Activated CD4-positive, CD25-positive, alpha-beta regulatory T cell (primary cell): Measurements from ENCODE around the gene GTF2H3.

Experiments used
- DNase-seq, 4 experiments: peaks; one replicate each; lab custom pipeline; 2025; lab: John Stamatoyannopoulos, UW

Gene GTF2H3

DNA sequence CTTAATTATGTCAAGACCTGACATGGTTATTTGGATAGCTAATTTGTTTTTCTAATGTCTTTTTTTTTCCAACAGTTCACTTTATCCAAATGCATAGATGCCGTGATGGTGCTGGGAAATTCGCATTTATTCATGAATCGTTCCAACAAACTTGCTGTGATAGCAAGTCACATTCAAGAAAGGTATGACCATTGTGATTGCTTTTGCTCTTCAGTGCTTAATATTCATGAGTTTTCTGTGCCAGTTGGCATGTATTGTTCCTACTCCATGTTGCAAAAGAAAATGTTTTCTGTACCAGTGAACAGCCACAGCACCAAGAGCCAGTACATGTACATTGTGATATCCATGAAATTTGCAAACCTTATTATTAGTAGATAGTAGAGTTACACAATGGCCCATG lies 11.8 kb downstream of the GTF2H3 start:
- no peak for DNase-seq

DNA sequence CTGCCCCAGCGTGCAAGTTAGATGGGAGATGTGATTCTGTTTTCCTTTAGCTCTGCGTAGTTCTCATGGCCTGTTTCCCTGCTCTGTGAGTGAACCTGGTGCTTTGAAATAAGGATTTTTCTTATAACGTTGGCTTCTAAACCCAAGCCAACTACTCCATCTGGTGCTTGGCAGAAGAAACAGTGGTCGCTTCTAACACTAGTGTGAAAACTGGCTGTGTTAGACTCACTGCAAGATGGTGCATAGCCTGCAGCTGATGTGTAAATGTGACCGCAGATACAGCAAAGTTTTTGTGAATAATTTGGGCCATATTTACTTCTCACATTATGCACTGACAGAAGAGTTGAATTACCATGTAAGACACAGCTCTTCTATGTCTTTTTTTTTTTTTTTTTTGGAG lies 12.2 kb downstream of the GTF2H3 start:
- DNase-seq, result no peak

DNA sequence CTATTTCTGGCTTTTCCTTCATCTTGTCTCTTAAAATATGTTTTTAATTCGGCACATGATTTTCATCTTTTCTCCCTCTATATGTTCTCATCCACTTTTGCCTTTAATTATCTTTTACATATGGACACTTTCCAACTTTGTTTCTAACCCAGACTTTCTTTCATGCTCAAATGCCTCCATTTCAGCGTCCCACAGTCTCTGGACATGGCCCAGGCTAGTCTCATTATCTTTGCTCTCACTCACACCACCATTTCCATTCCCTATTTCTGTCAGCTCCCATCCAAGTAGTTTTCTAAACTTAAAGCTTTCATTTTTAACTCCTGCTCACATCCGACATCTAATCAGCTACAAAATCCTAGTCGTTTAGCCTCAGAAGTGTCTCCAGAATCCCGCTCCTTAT lies 14.8 kb downstream of the GTF2H3 start:
- no peak for DNase-seq

DNA sequence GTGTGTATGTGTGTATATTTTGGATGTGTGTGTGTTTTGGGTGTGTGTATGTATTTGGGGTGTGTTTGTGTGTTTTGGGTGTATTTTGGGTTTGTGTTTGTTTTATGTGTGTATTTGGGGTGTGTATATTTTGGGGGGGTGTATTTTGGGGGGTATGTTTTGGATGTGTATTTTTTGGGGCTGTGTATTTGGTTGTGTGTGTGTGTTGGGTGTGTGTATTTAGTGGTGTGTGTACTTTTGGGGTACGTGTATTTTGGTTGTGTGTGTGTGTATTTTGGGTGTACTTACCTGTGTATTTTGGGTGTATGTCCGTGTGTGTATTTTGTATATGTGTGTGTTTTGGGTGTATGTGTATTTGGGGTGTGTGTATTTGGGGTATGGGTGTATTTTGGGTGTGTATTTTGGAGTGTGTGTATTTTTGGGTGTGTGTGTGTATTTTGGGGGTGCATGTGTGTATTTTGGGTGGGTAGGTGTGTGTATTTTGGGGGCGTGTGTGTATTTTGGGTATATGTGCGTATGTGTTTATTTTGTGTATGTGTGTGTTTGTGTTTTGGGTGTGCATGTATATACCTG lies 20.6 kb downstream of the GTF2H3 start:
- no peak for DNase-seq

DNA sequence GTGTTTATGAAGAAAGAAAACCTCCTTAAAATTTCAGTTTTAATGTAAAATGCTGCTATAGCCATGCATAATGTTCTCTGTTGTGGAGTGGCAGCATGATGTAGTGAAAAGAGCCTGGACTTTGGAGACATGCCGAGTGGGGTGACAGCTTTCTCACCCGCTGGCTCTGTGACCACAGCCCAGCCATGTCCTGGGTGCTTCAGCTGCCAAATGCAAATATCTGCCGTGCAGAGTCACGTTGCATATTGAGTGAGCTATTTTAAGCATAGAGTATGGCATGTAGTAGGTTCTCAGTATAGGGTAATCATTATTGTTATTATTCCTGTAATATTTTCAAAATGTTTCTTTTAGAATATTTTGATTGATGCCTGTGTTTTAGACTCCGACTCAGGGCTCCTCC lies 21.8 kb downstream of the GTF2H3 start:
- no peak for DNase-seq

DNA sequence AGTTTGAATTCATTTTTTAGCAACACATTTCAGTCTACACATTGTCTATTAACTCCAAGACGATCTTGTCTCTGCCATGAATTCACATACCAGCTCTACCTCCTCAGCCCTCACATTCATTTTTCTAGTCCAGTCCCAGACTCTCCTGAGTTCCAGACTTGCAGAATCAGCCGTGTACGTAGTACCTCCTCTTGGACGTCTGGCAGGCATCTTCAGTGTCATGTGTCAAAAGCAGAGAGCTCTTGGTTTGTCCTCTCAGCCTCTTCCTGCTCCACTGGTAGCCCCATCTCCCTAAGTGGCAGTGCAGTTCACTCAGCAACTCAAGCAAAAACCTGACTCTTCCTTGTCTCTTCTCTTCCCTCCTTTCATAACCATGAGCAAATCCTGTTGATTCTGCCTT lies 22.8 kb downstream of the GTF2H3 start:
- DNase-seq, result no peak

DNA sequence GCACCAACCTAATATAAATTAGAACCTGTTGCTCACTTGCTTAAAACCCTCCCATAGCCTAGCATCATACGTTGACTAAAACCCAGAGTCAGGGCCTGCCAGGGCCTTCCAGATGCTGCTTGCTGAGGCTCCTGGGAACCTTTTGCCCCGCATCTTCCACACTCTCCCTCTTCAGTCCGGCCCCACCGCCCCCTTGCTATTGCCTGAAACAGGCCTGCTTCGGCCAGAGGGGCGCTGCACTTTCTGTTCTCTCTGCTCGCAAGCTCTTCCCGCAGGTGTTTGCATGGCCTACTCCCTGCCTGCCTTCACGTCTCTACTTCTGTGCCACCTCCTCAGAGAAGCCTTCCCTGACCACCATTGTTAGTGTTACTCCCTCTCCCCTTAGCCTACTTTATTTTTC lies 23.6 kb downstream of the GTF2H3 start:
- no peak for DNase-seq

DNA sequence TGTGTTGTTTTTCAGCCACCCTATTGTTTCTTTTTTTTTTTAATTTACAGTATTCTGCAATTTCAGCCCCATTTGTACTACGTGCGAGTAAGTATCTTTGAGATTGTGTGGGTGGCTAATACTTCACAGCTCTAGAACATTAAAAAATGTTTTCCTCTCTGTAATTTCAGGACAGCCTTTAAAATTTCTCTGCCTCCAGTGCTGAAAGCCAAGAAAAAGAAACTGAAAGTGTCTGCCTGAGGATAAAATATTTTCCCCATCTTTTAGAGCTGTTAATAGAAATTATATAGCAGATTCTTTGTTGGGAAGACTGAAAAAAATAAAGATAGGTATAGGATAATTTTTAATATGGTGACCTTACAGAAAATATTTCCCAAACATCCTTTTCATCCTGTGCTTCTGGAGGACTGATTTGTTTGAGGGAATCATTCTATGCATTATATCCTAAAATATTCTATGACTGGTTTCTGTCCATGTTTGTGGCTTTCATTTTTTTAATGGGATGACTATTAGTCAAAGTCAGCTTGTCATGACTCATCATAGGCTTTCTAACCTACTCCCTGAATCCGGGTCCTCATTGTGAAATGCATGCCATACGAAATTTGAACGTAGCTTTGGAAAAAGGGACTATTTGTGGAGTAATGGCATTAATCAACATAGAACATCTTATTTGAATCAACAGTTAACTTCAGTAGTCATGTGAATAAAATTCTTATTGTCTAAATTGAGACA lies 26.5 kb downstream of the GTF2H3 start:
- no peak for DNase-seq

DNA sequence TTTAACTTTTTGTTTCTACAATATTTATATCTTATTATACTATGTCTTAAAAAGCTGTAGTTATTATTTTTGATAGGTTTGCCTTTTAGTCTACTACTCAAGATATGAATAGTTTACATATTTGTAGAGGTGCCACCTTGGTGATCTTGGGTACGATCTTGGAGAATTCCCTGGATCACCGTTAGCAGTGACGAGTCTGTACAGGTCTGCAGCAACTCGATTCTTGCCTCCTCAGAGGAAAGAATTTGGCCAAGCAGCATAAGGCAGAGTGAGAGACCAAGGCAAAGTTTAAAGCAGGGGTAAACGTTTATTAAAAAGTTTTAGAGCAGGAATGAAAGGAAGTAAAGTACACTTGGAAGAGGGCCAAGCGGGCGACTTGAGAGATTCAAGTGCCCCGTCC lies 34.1 kb downstream of the GTF2H3 start:
- no peak for DNase-seq

DNA sequence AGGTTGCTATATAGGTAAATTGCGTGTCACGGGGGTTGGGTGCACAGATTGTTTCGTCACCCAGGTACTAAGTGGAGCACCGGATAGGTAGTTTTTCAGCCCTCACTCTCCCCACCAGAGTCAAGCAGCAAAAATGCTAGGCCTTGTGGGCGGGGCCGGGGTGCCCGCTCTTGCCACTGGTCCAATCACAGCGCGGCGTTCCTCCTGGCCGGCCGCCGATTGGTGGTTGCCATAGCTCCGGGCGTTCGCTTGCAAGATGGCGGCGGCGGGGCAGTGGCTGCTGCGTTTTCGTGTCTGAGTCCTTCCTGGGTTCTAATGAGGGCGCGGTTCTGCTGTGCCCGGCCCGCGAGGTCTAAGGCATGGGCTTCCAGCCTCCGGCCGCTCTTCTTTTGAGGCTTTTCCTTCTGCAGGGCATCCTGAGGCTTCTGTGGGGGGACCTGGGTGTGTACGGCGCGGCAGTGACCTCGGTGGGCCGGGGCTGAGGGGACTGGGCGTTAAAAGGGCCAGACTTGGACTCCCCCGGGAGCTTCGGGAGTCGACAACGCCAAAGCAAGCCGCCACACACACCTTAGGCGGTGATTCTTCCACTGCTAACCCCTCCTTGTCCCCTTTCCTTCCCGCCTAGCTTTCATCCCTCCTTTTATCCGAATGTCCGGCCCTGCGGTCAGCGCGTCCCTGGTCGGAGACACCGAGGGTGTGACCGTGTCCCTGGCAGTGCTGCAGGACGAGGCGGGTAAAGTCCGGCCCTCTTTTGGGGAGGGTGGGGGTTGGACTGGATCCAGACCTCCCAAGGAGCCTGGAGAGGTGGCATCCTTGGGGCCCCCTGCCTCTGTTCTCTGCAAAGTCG lies 37.5 kb downstream of the GTF2H3 start, which contains the start of gene TCTN2:
TCTN2 (plus strand) TSS at position 232 of the 847 bp plus-strand sequence; CDS start at position 360, 128 bp downstream.
- peak; percentile 80 to 90 (median 86) for DNase-seq

DNA sequence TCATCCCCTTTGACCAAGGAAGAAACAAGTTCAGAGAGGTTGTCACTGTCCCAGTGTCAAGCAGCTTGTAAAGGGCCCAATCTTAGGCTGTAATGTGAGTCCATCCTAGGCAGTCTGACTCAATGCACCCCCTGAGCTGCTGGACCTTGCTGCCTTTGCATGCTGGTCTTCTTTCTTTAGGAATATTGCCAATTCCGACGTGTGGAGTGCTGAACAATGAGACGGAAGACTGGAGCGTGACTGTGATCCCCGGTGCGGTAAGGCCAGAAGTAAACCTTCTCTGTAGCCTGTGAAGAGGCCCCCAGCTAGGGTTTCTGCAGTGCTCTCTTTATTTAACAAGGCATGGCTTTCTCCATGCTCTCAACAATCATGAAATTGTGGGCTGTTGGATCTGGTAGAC lies 38.2 kb downstream of the GTF2H3 start:
- DNase-seq, result no peak

DNA sequence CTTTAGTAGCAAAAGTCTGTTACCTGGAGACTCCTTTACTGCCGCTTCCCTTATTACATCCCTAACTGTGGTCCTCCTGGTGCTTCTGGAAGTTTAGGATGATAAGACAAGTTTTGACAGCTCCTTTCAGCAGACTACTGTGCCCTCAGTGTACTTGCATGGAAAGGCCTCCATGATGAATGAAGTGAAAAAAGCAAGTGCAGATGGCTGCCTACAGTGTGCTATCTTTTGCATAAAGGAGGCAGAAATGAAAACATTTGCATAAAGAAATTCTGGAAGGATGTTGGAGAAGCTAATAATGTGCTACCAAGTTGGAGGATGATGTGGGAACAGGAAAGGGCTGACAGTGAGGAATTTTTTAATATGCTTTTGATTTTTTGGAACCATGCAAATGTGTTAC lies 41.8 kb downstream of the GTF2H3 start:
- no peak for DNase-seq

DNA sequence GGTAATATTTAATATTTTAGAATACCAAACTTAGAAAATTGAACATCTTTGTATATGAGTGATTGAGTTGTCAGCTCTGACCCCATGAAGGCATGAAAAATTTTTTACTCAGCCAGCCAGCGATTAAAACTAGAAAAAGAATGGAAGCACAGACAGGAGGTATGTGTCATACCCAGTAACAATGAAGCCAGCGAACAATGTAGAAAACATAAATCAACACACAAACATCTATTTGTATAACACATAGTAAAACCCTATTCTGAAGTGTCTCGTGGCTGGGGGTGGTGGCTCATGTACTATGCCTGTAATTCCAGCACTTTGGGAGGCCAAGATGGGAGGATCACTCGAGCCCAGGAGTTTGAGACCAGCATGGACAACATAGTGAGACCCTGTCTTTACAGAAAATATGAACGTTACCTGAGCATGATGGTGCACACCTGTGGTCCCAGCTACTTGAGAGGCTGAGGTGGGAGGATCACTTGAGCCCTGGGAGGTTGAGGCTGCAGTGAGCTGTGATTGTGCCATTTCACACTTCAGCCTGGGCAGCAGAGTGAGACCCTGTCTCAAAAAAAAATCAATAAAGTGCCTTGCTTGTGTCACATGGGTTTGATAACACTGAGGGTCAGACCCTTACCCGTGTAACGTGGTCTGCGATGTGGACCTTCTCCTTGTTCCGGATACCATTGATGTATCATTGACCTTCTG lies 43.1 kb downstream of the GTF2H3 start:
- DNase-seq, result no peak

DNA sequence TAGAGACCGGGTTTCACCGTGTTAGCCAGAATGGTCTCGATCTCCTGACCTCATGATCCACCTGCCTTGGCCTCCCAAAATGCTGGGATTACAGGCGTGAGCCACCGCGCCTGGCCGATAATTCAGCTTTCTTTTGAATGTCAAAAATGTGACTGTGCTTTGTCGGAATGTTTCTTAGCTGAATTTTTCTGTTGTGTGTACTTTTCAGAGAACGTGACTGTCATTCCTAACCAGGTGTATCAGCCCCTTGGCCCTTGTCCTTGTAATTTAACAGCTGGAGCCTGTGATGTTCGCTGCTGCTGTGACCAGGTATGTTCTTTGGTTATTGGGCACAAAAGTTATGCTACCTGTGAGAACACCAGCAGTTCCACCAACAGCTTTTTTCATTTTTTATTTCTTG lies 45.4 kb downstream of the GTF2H3 start:
- no peak for DNase-seq

DNA sequence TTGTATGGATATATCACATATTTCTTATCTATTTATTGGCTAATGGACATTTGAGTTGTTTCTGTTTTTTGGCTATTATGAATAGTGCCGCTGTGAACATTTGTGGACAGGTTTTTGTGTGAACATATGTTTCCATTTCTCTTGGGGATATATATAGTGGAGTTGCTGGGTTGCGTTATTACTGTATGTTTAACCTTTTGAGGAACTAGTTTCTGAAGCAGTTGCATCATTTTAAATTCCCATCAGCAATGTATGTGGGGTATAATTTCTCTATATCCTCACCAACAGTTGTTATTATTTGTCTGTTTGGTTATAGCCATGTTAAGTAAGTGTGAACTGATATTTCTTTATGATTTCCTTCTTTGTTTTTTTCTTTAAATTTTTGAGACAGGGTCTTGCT lies 48.0 kb downstream of the GTF2H3 start:
- no peak for DNase-seq

DNA sequence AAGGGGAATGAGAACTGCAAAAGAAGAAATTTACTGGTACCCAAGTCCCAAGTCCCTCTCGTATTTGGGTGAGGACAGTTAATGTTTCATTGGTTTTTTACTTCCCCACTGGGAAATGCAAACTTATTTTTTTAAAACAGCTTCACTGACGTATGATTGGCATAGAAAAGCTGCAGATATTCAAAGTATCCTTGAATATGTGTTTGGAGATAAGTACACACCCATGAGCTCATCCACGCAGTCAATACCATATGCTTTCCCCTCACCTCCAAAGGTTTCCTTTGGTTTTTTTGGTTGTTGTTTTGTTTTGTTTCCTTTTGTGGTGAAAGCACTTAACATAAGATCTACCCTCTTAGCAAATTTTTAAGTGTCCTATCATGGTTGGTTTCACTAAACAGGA lies 50.3 kb downstream of the GTF2H3 start:
- DNase-seq, result no peak

DNA sequence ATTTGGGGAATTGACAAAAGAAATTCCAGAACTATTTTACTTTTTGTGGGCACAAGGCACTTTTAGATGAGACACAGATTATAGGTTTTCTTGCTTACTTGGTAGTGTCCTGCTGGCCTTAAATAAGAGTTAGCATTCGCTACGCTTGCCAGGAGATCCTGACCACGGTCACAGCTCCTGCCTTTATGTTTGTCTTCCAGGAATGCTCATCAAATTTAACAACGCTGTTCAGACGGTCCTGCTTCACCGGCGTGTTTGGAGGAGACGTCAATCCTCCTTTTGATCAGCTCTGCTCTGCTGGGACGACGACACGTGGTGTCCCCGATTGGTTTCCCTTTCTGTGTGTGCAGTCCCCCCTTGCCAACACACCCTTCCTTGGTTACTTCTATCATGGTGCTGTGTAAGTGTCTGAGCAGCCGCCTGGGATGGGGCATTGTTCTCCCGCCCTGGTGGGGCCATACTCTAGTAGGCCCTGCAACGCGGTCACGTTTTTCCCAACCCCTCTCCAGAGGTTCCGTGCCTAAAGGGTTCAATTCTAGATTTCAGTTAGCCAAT lies 53.1 kb downstream of the GTF2H3 start:
- no peak for DNase-seq

DNA sequence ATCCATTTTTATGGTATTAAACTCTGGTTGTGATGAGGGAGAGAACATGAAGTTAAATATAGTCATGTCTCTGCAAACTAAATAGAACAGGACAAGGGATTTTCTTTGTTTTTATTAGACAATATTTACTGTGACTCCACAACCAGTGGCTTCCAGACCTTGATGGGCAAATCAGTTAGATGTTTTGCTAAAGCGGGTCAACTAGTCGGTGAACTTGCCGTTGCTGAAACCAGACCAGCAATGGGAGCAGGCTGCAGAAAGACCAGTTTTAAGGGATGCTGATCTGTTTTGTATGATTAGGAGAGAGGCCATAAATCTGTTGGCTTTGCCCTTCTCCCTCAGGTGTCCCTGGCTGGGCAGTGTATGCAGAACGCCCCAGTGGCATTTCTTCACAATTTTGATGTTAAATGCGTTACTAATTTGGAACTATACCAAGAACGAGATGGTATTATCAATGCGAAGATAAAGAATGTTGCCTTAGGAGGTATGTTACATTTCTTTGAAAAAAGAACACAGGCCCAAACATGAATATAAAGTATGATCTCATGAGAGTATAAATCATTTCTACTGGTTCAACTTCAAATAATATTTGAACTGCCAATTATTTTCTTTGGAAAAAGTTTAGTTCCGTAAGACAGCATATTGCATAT lies 56.7 kb downstream of the GTF2H3 start:
- no peak for DNase-seq

DNA sequence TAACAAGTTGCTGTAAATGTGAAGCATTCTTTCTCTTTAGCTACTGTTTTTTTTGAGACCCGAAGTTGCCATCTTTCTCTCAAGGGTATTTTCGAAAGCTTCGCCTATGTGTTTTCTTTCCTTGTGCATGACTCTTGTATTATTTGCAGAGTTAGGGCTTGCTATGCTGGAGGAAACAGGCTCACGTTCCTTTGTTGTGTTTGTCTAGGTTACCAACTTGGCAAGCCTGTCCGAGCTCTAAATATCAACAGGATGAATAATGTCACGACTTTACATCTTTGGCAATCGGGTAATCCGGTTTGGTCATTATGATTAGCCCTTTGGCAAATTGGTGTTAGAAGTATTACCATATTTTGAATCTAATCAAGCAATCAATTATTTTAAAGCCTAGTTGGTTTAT lies 62.6 kb downstream of the GTF2H3 start:
- DNase-seq, result no peak

DNA sequence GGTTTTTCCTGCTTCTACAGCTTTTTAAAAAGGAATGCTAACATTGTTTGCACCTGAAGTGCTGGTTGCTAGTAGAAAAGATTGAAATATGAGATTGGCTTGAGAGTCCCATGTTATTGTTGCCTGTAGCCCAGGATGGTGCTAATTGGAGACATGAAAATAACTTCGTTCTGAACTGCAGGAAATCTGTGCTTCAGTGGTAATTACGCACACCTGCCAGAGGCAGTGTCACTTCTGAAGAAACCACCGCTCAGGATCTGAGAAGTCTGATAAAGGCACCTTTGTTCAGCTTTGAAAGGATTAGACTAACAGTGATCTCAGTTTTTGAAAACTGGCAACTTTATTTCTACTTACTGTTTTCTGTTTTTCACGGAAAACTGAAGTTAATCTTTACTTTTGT lies 63.0 kb downstream of the GTF2H3 start:
- DNase-seq, result no peak

DNA sequence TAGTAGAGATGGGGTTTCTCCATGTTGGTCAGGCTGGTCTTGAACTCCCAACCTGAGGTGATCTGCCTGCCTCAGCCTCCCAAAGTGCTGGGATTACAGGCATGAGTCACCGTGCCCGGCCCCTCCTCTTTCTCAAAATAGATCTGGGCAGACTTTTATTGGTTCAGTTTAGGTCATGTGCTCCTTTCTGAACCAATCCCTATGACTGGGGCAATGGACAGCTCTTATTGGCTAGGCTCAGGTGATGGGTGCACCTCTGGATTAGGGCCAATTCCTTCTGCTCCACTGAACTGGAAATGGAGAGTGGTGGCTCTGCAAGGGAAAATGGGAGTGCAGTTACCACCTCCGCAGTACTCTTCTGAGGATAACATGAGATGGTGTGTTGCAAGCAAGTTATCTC lies 72.3 kb downstream of the GTF2H3 start:
- DNase-seq, result no peak

DNA sequence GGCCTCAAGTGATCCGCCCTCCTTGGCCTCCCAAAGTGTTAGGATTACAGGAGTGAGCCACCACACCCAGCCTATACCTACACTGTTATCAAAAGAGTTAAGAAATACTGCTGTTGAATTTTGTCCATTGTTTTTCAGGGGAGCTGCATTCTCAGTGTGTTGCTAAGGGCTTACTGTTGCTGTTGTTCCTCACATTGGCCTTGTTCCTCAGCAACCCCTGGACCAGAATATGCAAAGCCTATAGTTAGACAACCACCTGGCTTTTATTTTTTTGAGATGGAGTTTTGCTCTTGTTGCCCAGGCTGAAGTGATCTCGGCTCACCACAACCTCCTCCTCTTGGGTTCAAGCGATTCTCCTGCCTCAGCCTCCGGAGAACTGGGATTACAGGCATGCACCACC lies 73.8 kb downstream of the GTF2H3 start:
- DNase-seq, result no peak
